WTC11 (cell line): ENCODE results near the gene FYN. TPM values are rescaled to one million over a fixed set of nuclear protein-coding genes. Genes with fewer than 3 reads are reported as not detected.

Experiments used
- ATAC-seq: fragments of 200-7000 bp; cut with Tn5 transposase; 2 replicates; pipeline ENCODE4 v1.10.0; 2021; ENCODE audit warnings: mild to moderate bottlenecking, moderate library complexity
- CTCF ChIA-PET: fragments of 300-600 bp; sonication (Branson Sonifier 250); formaldehyde crosslinking; loops from one replicate; lab custom pipeline; 2021; ENCODE audit warnings: antibody characterized with exemption; lab: Charles Lee
- POLR2A ChIA-PET: fragments of 350-600 bp; sonication (Branson Sonifier 250); formaldehyde crosslinking; loops from one replicate; lab custom pipeline; 2021; ENCODE audit warnings: antibody characterized with exemption; lab: Charles Lee
- DNase-seq: peaks from one replicate; pipeline ENCODE4 v3.0.0; 2021; ENCODE audit warnings: low spot score
- H3K27ac Mint-ChIP-seq: 2 replicates; pipeline ENCODE4 v1.8.0; 2021; ENCODE audit warnings: mixed read lengths
- H3K27me3 Mint-ChIP-seq: 2 replicates; pipeline ENCODE4 v1.8.0; 2021; ENCODE audit warnings: low read depth, mild to moderate bottlenecking, moderate library complexity, mixed read lengths
- H3K36me3 Mint-ChIP-seq: 2 replicates; pipeline ENCODE4 v1.8.0; 2021; ENCODE audit warnings: mixed read lengths
- H3K4me1 Mint-ChIP-seq: 2 replicates; pipeline ENCODE4 v1.8.0; 2022; ENCODE audit warnings: mixed read lengths
- H3K4me3 Mint-ChIP-seq: 2 replicates; pipeline ENCODE4 v1.8.0; 2021; ENCODE audit warnings: mild to moderate bottlenecking, moderate library complexity, mixed read lengths
- H3K9me3 Mint-ChIP-seq: 2 replicates; pipeline ENCODE4 v1.8.0; 2021; ENCODE audit warnings: mixed read lengths
- CREM ChIP-seq: sonication (generic); formaldehyde crosslinking; IDR thresholded peaks from 2 replicates; pipeline ENCODE4 v1.8.1; 2022; ENCODE audit warnings: mild to moderate bottlenecking, missing genetic modification reagents, moderate library complexity
- ESRRA ChIP-seq: sonication (generic); formaldehyde crosslinking; IDR thresholded peaks from 2 replicates; pipeline ENCODE4 v1.8.1; 2022; ENCODE audit warnings: mild to moderate bottlenecking, missing genetic modification reagents, borderline replicate concordance
- IRF2 ChIP-seq: sonication (generic); formaldehyde crosslinking; IDR thresholded peaks from 2 replicates; pipeline ENCODE4 v1.8.0; 2022; ENCODE audit warnings: low read depth, missing genetic modification reagents, borderline replicate concordance
- KAT7 ChIP-seq: sonication (generic); formaldehyde crosslinking; IDR thresholded peaks from 2 replicates; pipeline ENCODE4 v1.8.1; 2023; ENCODE audit warnings: missing genetic modification reagents, mild to moderate bottlenecking, borderline replicate concordance
- NR2C2 ChIP-seq: sonication (generic); formaldehyde crosslinking; IDR thresholded peaks from 2 replicates; pipeline ENCODE4 v1.8.0; 2022; ENCODE audit warnings: mild to moderate bottlenecking, missing genetic modification reagents
- PRRX2 ChIP-seq: fragments of 250-450 bp; sonication (Bioruptor Pico); IDR thresholded peaks from 2 replicates; pipeline ENCODE4 v1.8.0; 2021; ENCODE audit warnings: mild to moderate bottlenecking
- SMAD4 ChIP-seq: sonication (generic); formaldehyde crosslinking; IDR thresholded peaks from 2 replicates; pipeline ENCODE4 v1.8.0; 2022; ENCODE audit warnings: mild to moderate bottlenecking, missing genetic modification reagents
- TCF7 ChIP-seq: sonication (generic); formaldehyde crosslinking; IDR thresholded peaks from 2 replicates; pipeline ENCODE4 v1.8.0; 2022; ENCODE audit warnings: mild to moderate bottlenecking, low read depth, missing genetic modification reagents, moderate library complexity
- ZNF317 ChIP-seq: sonication (generic); formaldehyde crosslinking; IDR thresholded peaks from 2 replicates; pipeline ENCODE4 v1.8.1; 2023; ENCODE audit warnings: low read depth, mild to moderate bottlenecking, moderate library complexity, missing genetic modification reagents, borderline replicate concordance
- total RNA-seq: library from RNA; stranded (reverse); gene quantifications from 3 replicates; pipeline ENCODE4 v1.2.3, GENCODE V29; 2021
- TF ChIP-seq, protein P1 (sequence below): fragments of 250-450 bp; sonication (Bioruptor Pico); conservative IDR thresholded peaks from 2 replicates; pipeline ENCODE4 v1.9.0; 2021; ENCODE audit warnings: mild to moderate bottlenecking
- TF ChIP-seq, protein P2 (sequence below): sonication (generic); formaldehyde crosslinking; IDR thresholded peaks from 2 replicates; pipeline ENCODE4 v1.8.1; 2022; ENCODE audit warnings: mild to moderate bottlenecking, moderate library complexity, missing genetic modification reagents
- TF ChIP-seq, protein P3 (sequence below): fragments of 250-450 bp; sonication (Bioruptor Pico); IDR thresholded peaks from 2 replicates; pipeline ENCODE4 v1.9.0; 2021; ENCODE audit warnings: mild to moderate bottlenecking
- TF ChIP-seq, protein P4 (sequence below): sonication (generic); formaldehyde crosslinking; IDR thresholded peaks from 2 replicates; pipeline ENCODE4 v1.8.0; 2023; ENCODE audit warnings: missing genetic modification reagents
- TF ChIP-seq, protein P5 (sequence below): sonication (generic); formaldehyde crosslinking; IDR thresholded peaks from 2 replicates; pipeline ENCODE4 v1.8.1; 2022; ENCODE audit warnings: low read depth, mild to moderate bottlenecking, moderate library complexity, missing genetic modification reagents, borderline replicate concordance
- TF ChIP-seq, protein P6 (sequence below): sonication (generic); formaldehyde crosslinking; IDR thresholded peaks from 2 replicates; pipeline ENCODE4 v1.8.0; 2022; ENCODE audit warnings: mild to moderate bottlenecking, missing genetic modification reagents
- TF ChIP-seq, protein P7 (sequence below): sonication (generic); formaldehyde crosslinking; IDR thresholded peaks from 2 replicates; pipeline ENCODE4 v1.8.1; 2023; ENCODE audit warnings: mild to moderate bottlenecking, missing genetic modification reagents, borderline replicate concordance

The FYN gene
- total RNA-seq, 1 experiment from 2014 or later = 63.9 TPM

DNA sequence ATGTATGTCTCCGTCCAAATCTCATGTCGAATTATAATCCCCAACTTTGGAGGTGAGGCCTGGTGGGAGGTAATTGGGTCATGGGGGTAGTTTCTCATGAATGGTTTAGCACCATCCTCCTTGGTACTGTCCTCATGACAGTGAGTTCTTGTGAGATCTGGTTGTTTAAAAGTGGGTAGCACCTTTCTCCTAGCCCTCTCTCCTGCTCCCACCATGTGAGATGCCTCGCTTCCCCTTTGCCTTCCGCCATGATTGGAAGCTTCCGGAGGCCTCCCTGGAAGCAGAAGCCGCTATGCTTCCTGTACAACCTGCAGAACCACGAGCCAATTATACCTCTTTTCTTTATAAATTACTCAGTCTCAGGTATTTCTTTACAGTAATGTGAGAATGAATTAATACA is 123.1 kb downstream of the FYN start:
- no peaks in the 10 kb centered on the region for H3K36me3 Mint-ChIP-seq
- no peak overlapping the region for H3K27ac Mint-ChIP-seq
- H3K4me1 Mint-ChIP-seq = peaks cover 72% of the 10 kb centered on the region
- POLR2A ChIA-PET = no interaction called here
- CTCF ChIA-PET = no interaction called here
- no peak for ATAC-seq
- no peak overlapping the region for H3K4me3 Mint-ChIP-seq
- no peak for DNase-seq
- H3K9me3 Mint-ChIP-seq = no peaks in the 10 kb centered on the region
- TF ChIP-seq, protein P1, sequence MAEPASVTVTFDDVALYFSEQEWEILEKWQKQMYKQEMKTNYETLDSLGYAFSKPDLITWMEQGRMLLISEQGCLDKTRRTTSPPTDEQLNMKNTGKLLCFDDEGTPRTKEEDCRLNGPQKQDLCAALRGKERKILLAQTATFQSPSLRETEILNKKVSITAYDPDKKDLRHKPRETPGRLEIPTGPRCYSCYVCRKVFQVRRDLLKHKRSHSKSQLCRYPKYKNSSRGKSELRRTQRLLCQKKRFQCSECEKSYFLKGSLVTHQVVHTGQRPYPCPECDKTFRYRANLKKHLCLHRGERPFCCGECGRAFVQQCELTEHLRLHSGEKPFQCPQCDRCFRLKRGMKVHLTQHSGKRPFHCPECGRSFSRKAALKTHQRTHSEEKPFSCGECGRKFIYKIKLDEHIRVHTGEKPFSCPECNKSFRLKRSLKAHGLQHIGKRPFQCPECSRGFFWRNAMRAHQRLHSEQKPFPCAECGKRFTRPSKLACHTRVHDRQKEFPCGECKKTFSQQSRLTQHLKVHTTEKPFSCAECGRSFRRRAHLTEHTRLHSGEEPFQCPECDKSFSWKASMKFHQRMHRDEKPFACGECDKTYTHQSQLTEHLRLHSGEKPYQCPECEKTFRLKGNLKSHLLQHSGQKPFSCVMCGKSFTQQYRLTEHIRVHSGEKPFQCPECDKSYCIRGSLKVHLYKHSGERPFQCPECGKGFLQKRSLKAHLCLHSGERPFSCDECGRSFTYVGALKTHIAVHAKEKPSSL = no peak
- TF ChIP-seq TCF7 (CRISPR knock-in tag) (no peak), KAT7 (no peak)
- TF ChIP-seq, protein P2, sequence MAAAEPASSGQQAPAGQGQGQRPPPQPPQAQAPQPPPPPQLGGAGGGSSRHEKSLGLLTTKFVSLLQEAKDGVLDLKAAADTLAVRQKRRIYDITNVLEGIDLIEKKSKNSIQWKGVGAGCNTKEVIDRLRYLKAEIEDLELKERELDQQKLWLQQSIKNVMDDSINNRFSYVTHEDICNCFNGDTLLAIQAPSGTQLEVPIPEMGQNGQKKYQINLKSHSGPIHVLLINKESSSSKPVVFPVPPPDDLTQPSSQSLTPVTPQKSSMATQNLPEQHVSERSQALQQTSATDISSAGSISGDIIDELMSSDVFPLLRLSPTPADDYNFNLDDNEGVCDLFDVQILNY (CRISPR knock-in tag) = no peak
- TF ChIP-seq, protein P3, sequence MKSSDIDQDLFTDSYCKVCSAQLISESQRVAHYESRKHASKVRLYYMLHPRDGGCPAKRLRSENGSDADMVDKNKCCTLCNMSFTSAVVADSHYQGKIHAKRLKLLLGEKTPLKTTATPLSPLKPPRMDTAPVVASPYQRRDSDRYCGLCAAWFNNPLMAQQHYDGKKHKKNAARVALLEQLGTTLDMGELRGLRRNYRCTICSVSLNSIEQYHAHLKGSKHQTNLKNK (CRISPR knock-in tag) = no peak
- TF ChIP-seq, protein P4, sequence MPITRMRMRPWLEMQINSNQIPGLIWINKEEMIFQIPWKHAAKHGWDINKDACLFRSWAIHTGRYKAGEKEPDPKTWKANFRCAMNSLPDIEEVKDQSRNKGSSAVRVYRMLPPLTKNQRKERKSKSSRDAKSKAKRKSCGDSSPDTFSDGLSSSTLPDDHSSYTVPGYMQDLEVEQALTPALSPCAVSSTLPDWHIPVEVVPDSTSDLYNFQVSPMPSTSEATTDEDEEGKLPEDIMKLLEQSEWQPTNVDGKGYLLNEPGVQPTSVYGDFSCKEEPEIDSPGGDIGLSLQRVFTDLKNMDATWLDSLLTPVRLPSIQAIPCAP (CRISPR knock-in tag) = no peak
- no peaks in the 10 kb centered on the region for H3K27me3 Mint-ChIP-seq

DNA sequence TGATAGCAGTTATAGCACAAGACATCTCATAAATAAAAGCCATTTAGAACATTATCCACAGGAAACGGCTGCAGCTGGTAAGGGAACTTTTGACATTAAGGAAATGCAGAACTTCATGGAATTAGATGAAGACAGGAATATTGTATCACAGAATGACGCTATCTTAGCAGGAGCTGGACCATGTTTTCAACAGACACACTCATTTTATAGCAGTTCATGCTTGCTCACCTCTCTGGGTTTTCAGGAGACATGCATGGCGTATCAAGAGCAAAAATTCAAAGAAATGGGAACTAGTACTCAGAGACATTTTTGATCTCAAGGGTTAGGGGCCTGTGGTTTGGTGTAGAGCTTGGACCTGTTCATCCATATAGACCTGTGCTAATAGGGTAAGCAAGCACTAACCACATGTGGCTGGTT is 125.0 kb downstream of the FYN start:
- H3K27me3 Mint-ChIP-seq = no peaks in the 10 kb centered on the region
- POLR2A ChIA-PET = no interaction called here
- TF ChIP-seq IRF2 (CRISPR knock-in tag) (no peak), PRRX2 (CRISPR knock-in tag) (no peak), NR2C2 (CRISPR knock-in tag) (no peak), CREM (CRISPR knock-in tag) (no peak), ESRRA (CRISPR knock-in tag) (no peak), SMAD4 (CRISPR knock-in tag) (no peak), ZNF317 (CRISPR knock-in tag) (no peak)
- TF ChIP-seq, protein P5, sequence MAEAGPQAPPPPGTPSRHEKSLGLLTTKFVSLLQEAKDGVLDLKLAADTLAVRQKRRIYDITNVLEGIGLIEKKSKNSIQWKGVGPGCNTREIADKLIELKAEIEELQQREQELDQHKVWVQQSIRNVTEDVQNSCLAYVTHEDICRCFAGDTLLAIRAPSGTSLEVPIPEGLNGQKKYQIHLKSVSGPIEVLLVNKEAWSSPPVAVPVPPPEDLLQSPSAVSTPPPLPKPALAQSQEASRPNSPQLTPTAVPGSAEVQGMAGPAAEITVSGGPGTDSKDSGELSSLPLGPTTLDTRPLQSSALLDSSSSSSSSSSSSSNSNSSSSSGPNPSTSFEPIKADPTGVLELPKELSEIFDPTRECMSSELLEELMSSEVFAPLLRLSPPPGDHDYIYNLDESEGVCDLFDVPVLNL = no peak
- TF ChIP-seq, protein P6, sequence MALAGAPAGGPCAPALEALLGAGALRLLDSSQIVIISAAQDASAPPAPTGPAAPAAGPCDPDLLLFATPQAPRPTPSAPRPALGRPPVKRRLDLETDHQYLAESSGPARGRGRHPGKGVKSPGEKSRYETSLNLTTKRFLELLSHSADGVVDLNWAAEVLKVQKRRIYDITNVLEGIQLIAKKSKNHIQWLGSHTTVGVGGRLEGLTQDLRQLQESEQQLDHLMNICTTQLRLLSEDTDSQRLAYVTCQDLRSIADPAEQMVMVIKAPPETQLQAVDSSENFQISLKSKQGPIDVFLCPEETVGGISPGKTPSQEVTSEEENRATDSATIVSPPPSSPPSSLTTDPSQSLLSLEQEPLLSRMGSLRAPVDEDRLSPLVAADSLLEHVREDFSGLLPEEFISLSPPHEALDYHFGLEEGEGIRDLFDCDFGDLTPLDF (CRISPR knock-in tag) = no peak
- TF ChIP-seq, protein P7, sequence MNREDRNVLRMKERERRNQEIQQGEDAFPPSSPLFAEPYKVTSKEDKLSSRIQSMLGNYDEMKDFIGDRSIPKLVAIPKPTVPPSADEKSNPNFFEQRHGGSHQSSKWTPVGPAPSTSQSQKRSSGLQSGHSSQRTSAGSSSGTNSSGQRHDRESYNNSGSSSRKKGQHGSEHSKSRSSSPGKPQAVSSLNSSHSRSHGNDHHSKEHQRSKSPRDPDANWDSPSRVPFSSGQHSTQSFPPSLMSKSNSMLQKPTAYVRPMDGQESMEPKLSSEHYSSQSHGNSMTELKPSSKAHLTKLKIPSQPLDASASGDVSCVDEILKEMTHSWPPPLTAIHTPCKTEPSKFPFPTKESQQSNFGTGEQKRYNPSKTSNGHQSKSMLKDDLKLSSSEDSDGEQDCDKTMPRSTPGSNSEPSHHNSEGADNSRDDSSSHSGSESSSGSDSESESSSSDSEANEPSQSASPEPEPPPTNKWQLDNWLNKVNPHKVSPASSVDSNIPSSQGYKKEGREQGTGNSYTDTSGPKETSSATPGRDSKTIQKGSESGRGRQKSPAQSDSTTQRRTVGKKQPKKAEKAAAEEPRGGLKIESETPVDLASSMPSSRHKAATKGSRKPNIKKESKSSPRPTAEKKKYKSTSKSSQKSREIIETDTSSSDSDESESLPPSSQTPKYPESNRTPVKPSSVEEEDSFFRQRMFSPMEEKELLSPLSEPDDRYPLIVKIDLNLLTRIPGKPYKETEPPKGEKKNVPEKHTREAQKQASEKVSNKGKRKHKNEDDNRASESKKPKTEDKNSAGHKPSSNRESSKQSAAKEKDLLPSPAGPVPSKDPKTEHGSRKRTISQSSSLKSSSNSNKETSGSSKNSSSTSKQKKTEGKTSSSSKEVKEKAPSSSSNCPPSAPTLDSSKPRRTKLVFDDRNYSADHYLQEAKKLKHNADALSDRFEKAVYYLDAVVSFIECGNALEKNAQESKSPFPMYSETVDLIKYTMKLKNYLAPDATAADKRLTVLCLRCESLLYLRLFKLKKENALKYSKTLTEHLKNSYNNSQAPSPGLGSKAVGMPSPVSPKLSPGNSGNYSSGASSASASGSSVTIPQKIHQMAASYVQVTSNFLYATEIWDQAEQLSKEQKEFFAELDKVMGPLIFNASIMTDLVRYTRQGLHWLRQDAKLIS (CRISPR knock-in tag) = no peak
- DNase-seq (no peak), ATAC-seq (no peak)
- peak overlapping the region; percentile 32; the same call in 1 of the 2 replicates for H3K27ac Mint-ChIP-seq
- H3K4me1 Mint-ChIP-seq = peaks cover 68% of the 10 kb centered on the region
- H3K36me3 Mint-ChIP-seq = no peaks in the 10 kb centered on the region
- no peaks in the 10 kb centered on the region for H3K9me3 Mint-ChIP-seq
- no peak overlapping the region for H3K4me3 Mint-ChIP-seq
- CTCF ChIA-PET = interaction anchor here (1.0 kb wide), 1 partner anchor 23 kb away, joined by 3 read pairs; no protein-coding TSS in a partner anchor
